ENCODE data around the gene EIF5AL1. TPM values are rescaled to one million over a fixed set of nuclear protein-coding genes. Genes with fewer than 3 reads are reported as not detected.
A peak's percentile ranks its signal among the peaks of the same experiment; 100 is the strongest.
"Not testable (repeated sequence)": the region's sequence is repeated elsewhere in the genome, so short reads cannot be mapped to it uniquely, and the experiment has no call there.

EIF5AL1 gene
- total RNA-seq, 2 donors from 2014 or later: 0.22 to 0.62 TPM

- H3K36me3 ChIP-seq (ENCODE audit: control insufficient read depth, insufficient read depth, low read length); H3K9me3 ChIP-seq (ENCODE audit: control insufficient read depth, low read length); H3K27me3 Mint-ChIP-seq (ENCODE audit: insufficient read depth); H3K9ac ChIP-seq (ENCODE audit: extremely low read depth, low read length, poor library complexity, severe bottlenecking); H3K4me1 ChIP-seq (ENCODE audit: control insufficient read depth, insufficient read depth, low read length); H3K27ac ChIP-seq (ENCODE audit: low read depth, low read length); H3K36me3 Mint-ChIP-seq (ENCODE audit: low read depth); H3K9me3 Mint-ChIP-seq; DNase-seq; H3K4me3 ChIP-seq (ENCODE audit: low read length); H3K27ac Mint-ChIP-seq; H3K4me1 Mint-ChIP-seq; H3K27me3 ChIP-seq (ENCODE audit: control insufficient read depth, insufficient read depth, low read length, poor library complexity, severe bottlenecking); H3K4me3 Mint-ChIP-seq: not testable (repeated sequence)
- peak; percentile 56 for TF ChIP-seq CTCF (conservative IDR thresholded peaks at IDR 0.05)
- 91% methylated on average over 7 of the region's 13 CpGs; no CpG with 5 or more reads in 1 of the 2 experiments for WGBS, 2 experiments (ENCODE audit: insufficient coverage in 1 of 2, insufficient read length in 1 of 2)
Measured at GRCh38 chr10:79523157-79523853, 11.0 kb downstream of the EIF5AL1 start.

GRCh38 chr10:79525049-79525710 is 12.8 kb downstream of the EIF5AL1 start:
- H3K36me3 ChIP-seq (ENCODE audit: control insufficient read depth, insufficient read depth, low read length); H3K9me3 ChIP-seq (ENCODE audit: control insufficient read depth, low read length); H3K9ac ChIP-seq (ENCODE audit: extremely low read depth, low read length, poor library complexity, severe bottlenecking); H3K4me3 ChIP-seq (ENCODE audit: low read length); H3K36me3 Mint-ChIP-seq (ENCODE audit: low read depth); H3K27me3 ChIP-seq (ENCODE audit: control insufficient read depth, insufficient read depth, low read length, poor library complexity, severe bottlenecking); DNase-seq; H3K27me3 Mint-ChIP-seq (ENCODE audit: insufficient read depth); H3K4me1 Mint-ChIP-seq; H3K4me1 ChIP-seq (ENCODE audit: control insufficient read depth, insufficient read depth, low read length); H3K9me3 Mint-ChIP-seq; H3K27ac ChIP-seq (ENCODE audit: low read depth, low read length); H3K4me3 Mint-ChIP-seq; H3K27ac Mint-ChIP-seq: not testable (repeated sequence)
- 79 to 83% methylated on average over 1 to 6 of the region's 8 CpGs for WGBS, 2 experiments (ENCODE audit: insufficient coverage in 1 of 2, insufficient read length in 1 of 2)

- not testable (repeated sequence) for DNase-seq; H3K4me3 Mint-ChIP-seq; H3K4me3 ChIP-seq (ENCODE audit: low read length); H3K27me3 ChIP-seq (ENCODE audit: control insufficient read depth, insufficient read depth, low read length, poor library complexity, severe bottlenecking); H3K9ac ChIP-seq (ENCODE audit: extremely low read depth, low read length, poor library complexity, severe bottlenecking); H3K4me1 ChIP-seq (ENCODE audit: control insufficient read depth, insufficient read depth, low read length); H3K27me3 Mint-ChIP-seq (ENCODE audit: insufficient read depth); H3K9me3 Mint-ChIP-seq; H3K36me3 Mint-ChIP-seq (ENCODE audit: low read depth); H3K4me1 Mint-ChIP-seq; H3K9me3 ChIP-seq (ENCODE audit: control insufficient read depth, low read length); H3K27ac ChIP-seq (ENCODE audit: low read depth, low read length); H3K36me3 ChIP-seq (ENCODE audit: control insufficient read depth, insufficient read depth, low read length); H3K27ac Mint-ChIP-seq
- WGBS, 2 experiments (ENCODE audit: insufficient coverage in 1 of 2, insufficient read length in 1 of 2): 100% methylated on average over 3 of the region's 4 CpGs; no CpG with 5 or more reads in 1 of the 2 experiments
Measured at GRCh38 chr10:79528261-79528660, 15.9 kb downstream of the EIF5AL1 start.

GRCh38 chr10:79533142-79533902 is 21.0 kb downstream of the EIF5AL1 start:
- not testable (repeated sequence) for H3K4me3 Mint-ChIP-seq; H3K9me3 Mint-ChIP-seq; H3K36me3 Mint-ChIP-seq (ENCODE audit: low read depth); H3K9ac ChIP-seq (ENCODE audit: extremely low read depth, low read length, poor library complexity, severe bottlenecking); H3K36me3 ChIP-seq (ENCODE audit: control insufficient read depth, insufficient read depth, low read length); H3K4me3 ChIP-seq (ENCODE audit: low read length); H3K27me3 Mint-ChIP-seq (ENCODE audit: insufficient read depth); H3K27ac Mint-ChIP-seq; H3K9me3 ChIP-seq (ENCODE audit: control insufficient read depth, low read length); H3K4me1 Mint-ChIP-seq; H3K27ac ChIP-seq (ENCODE audit: low read depth, low read length); DNase-seq; H3K27me3 ChIP-seq (ENCODE audit: control insufficient read depth, insufficient read depth, low read length, poor library complexity, severe bottlenecking); H3K4me1 ChIP-seq (ENCODE audit: control insufficient read depth, insufficient read depth, low read length)
- 96% methylated on average over 10 of the region's 11 CpGs; no CpG with 5 or more reads in 1 of the 2 experiments for WGBS, 2 experiments (ENCODE audit: insufficient coverage in 1 of 2, insufficient read length in 1 of 2)

GRCh38 chr10:79533903-79534175 is 21.5 kb downstream of the EIF5AL1 start:
- DNase-seq; H3K4me3 Mint-ChIP-seq; H3K27ac ChIP-seq (ENCODE audit: low read depth, low read length); H3K27me3 ChIP-seq (ENCODE audit: control insufficient read depth, insufficient read depth, low read length, poor library complexity, severe bottlenecking); H3K36me3 Mint-ChIP-seq (ENCODE audit: low read depth); H3K4me1 ChIP-seq (ENCODE audit: control insufficient read depth, insufficient read depth, low read length); H3K27ac Mint-ChIP-seq; H3K4me3 ChIP-seq (ENCODE audit: low read length); H3K36me3 ChIP-seq (ENCODE audit: control insufficient read depth, insufficient read depth, low read length); H3K27me3 Mint-ChIP-seq (ENCODE audit: insufficient read depth); H3K4me1 Mint-ChIP-seq; H3K9ac ChIP-seq (ENCODE audit: extremely low read depth, low read length, poor library complexity, severe bottlenecking); H3K9me3 Mint-ChIP-seq; H3K9me3 ChIP-seq (ENCODE audit: control insufficient read depth, low read length): not testable (repeated sequence)
- 92% methylated on average over 1 of the region's 5 CpGs; no CpG with 5 or more reads in 1 of the 2 experiments for WGBS, 2 experiments (ENCODE audit: insufficient coverage in 1 of 2, insufficient read length in 1 of 2)

GRCh38 chr10:79538311-79538710 is 26.0 kb downstream of the EIF5AL1 start:
- H3K9ac ChIP-seq (ENCODE audit: extremely low read depth, low read length, poor library complexity, severe bottlenecking); H3K4me3 Mint-ChIP-seq; H3K9me3 Mint-ChIP-seq; H3K27ac ChIP-seq (ENCODE audit: low read depth, low read length); H3K27me3 ChIP-seq (ENCODE audit: control insufficient read depth, insufficient read depth, low read length, poor library complexity, severe bottlenecking); H3K4me1 Mint-ChIP-seq; H3K27ac Mint-ChIP-seq; H3K4me1 ChIP-seq (ENCODE audit: control insufficient read depth, insufficient read depth, low read length); H3K36me3 ChIP-seq (ENCODE audit: control insufficient read depth, insufficient read depth, low read length); H3K27me3 Mint-ChIP-seq (ENCODE audit: insufficient read depth); DNase-seq; H3K9me3 ChIP-seq (ENCODE audit: control insufficient read depth, low read length); H3K36me3 Mint-ChIP-seq (ENCODE audit: low read depth); H3K4me3 ChIP-seq (ENCODE audit: low read length): not testable (repeated sequence)
- WGBS, 2 experiments (ENCODE audit: insufficient coverage in 1 of 2, insufficient read length in 1 of 2): 87 to 100% methylated on average over 4 to 6 of the region's 6 CpGs

Measured in endodermal cell (in vitro differentiated cells).